Spinal cord (tissue), 10 donors: Measurements from ENCODE around the gene PI16. TPM values are rescaled to one million over a fixed set of nuclear protein-coding genes. Genes with fewer than 3 reads are reported as not detected.
"Not testable (repeated sequence)": the region's sequence is repeated elsewhere in the genome, so short reads cannot be mapped to it uniquely, and the experiment has no call there.

Experiments
- DNase-seq, 6 donors: peaks; one replicate each; pipeline versions ENCODE4 v3.0.0 to v3.0.0-alpha.2; 2013 to 2015; ENCODE audit warnings: low spot score in 6 of 6, low read depth in 4 of 6
- H3K27ac ChIP-seq: one replicate; pipeline ENCODE4 v1.5.1; 2013; ENCODE audit warnings: low read depth, low read length, control low read depth
- H3K27me3 ChIP-seq: one replicate; pipeline ENCODE4 v1.6.1; 2013; ENCODE audit warnings: low read length; ENCODE audit not compliant: control insufficient read depth, insufficient read depth
- H3K36me3 ChIP-seq: one replicate; pipeline ENCODE4 v1.6.1; 2013; ENCODE audit warnings: low read length; ENCODE audit not compliant: control insufficient read depth, insufficient read depth
- H3K4me1 ChIP-seq: one replicate; pipeline ENCODE4 v1.6.1; 2013; ENCODE audit warnings: low read length; ENCODE audit not compliant: control insufficient read depth, insufficient read depth
- H3K4me3 ChIP-seq: one replicate; pipeline ENCODE4 v1.5.1; 2013; ENCODE audit warnings: low read depth, low read length, control low read depth
- H3K9me3 ChIP-seq: one replicate; pipeline ENCODE4 v1.6.1; 2013; ENCODE audit warnings: low read length; ENCODE audit not compliant: control insufficient read depth, insufficient read depth
- WGBS: methylation state at CpG from one replicate; pipeline ENCODE4 v1.1.5; 2013; ENCODE audit warnings: missing lambda C conversion rate; ENCODE audit not compliant: insufficient coverage; 5-methylcytosine and 5-hydroxymethylcytosine counted together
- polyA plus RNA-seq, 2 donors: library from polyadenylated mRNA; unstranded; fragments of 120-200 nt; gene quantifications; one replicate each; pipeline ENCODE4 v1.2.1, GENCODE V29; 2013; ENCODE audit not compliant: insufficient read length in 2 of 2
- total RNA-seq, 2 donors: library from RNA; depleted of rRNA in 1 of 2; stranded (reverse); fragments of 120-200 nt in 1 of 2; fragments of >200 nt in 1 of 2; gene quantifications; one replicate each; pipeline versions ENCODE4 v1.2.3 to v1.2.4, GENCODE V29; 2013 to 2014
- donor health status: healthy.

Gene PI16
- total and polyA plus RNA-seq, 4 donors, result 22.7 to 47.4 (median 29.2) TPM

- Histone ChIP-seq H3K9me3 (no peaks in the 10 kb centered on the region), H3K27ac (no peak overlapping the region), H3K27me3 (no peaks in the 10 kb centered on the region), H3K36me3 (no peaks in the 10 kb centered on the region), H3K4me1 (no peaks in the 10 kb centered on the region), H3K4me3 (no peak overlapping the region)
- WGBS, result 98% methylated on average over 5 of the region's 5 CpGs
- no peak for DNase-seq
Observed at GRCh38 chr6:36936824-36937223, 17.7 kb upstream of the PI16 start.

DNA sequence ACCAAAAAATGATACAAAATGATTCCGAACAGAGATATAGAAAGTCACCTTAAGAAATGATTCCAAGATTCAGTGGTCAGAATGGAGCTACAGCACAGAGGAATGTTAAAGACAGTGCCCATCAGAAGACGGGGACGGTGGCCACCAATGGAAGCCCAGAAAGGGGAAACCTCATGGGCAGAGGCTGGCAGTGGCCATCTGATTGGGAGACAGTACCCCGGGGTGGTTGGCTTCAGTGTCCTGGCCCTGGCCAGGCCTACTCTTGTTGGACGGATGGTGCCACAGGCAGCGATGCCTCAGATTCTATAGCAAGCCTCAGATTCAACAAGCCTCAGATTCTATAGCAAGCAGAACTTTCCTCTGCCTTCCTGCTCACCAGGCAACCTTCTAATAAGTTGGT lies 16.6 kb upstream of the PI16 start:
- no peaks in the 10 kb centered on the region for H3K9me3 ChIP-seq
- 96% methylated on average over 6 of the region's 6 CpGs for WGBS
- no peak for DNase-seq
- no peak overlapping the region for H3K4me3 ChIP-seq
- no peaks in the 10 kb centered on the region for H3K27me3 ChIP-seq
- H3K36me3 ChIP-seq, result no peaks in the 10 kb centered on the region
- H3K4me1 ChIP-seq, result no peaks in the 10 kb centered on the region
- no peak overlapping the region for H3K27ac ChIP-seq

DNA sequence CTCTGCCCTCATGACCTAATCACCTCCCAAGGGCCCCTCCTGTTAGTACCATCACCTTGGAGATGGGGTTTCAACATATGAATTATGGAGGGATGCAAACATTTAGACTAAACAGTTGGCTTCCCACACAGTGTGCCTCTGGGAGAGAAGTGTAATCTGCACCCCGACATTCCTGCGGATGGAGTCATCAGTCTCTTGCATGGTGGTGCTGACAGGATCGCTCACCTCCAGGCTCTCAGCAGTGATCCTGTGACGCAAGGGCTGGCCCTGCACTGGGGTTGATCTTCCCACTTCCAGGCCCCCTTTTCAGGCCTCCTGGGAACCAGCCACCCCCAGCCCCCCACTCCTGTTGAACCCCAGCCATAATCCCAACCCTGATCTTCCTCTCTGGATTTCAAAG lies 16.0 kb upstream of the PI16 start:
- Histone ChIP-seq H3K36me3 (no peaks in the 10 kb centered on the region), H3K9me3 (no peaks in the 10 kb centered on the region), H3K4me1 (no peaks in the 10 kb centered on the region), H3K27me3 (no peaks in the 10 kb centered on the region), H3K4me3 (no peak overlapping the region), H3K27ac (no peak overlapping the region)
- DNase-seq, result no peak
- 88% methylated on average over 4 of the region's 4 CpGs for WGBS

DNA sequence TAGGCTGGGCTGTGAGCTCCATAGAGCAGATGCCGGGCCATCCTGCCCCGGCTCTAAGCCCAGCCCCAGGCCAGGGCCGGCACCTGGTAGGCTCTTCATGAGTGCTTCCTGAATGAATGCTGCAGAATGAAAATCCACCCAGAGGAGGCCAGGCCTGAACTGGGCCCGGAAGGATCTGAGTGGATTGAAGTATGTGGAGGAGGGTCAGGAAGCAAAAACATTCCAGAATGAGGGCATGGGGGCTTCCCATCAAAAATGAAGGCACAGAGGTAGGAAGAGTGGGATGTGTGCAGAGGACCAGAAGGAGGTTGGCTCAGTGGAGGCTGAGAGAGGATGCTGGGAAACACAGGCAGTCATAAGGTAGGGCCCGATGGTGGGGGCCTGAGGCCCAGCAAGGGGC lies 15.5 kb upstream of the PI16 start:
- not testable (repeated sequence) for H3K36me3 ChIP-seq, H3K27ac ChIP-seq, H3K4me3 ChIP-seq, H3K27me3 ChIP-seq, H3K4me1 ChIP-seq, DNase-seq, H3K9me3 ChIP-seq
- 98% methylated on average over 3 of the region's 5 CpGs for WGBS

GRCh38 chr6:36940027-36940426 lies 14.5 kb upstream of the PI16 start:
- no peaks in the 10 kb centered on the region for H3K36me3 ChIP-seq
- no peak for DNase-seq
- no peaks in the 10 kb centered on the region for H3K4me1 ChIP-seq
- H3K9me3 ChIP-seq, result no peaks in the 10 kb centered on the region
- H3K27me3 ChIP-seq, result no peaks in the 10 kb centered on the region
- no peak overlapping the region for H3K4me3 ChIP-seq
- WGBS, result 84% methylated on average over 9 of the region's 10 CpGs
- H3K27ac ChIP-seq, result no peak overlapping the region

DNA sequence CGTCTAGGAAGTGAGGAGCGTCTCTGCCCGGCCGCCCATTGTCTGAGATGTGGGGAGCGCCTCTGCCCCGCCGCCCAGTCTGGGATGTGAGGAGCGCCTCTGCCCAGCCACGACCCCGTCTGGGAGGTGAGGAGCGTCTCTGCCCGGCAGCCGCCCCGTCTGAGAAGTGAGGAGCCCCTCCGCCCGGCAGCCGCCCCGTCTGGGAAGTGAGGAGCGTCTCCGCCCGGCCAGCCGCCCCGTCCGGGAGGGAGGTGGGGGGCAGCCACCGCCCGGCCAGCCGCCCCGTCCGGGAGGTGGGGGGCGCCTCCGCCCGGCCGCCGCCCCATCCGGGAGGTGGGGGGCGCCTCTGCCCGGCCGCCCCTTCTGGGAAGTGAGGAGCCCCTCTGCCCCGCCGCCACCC lies 13.0 kb upstream of the PI16 start:
- not testable (repeated sequence) for DNase-seq, H3K36me3 ChIP-seq, H3K9me3 ChIP-seq, H3K27ac ChIP-seq, H3K4me3 ChIP-seq, H3K27me3 ChIP-seq, H3K4me1 ChIP-seq
- 75% methylated on average over 2 of the region's 40 CpGs for WGBS

GRCh38 chr6:36942329-36942728 lies 12.2 kb upstream of the PI16 start:
- not testable (repeated sequence) for DNase-seq, H3K4me3 ChIP-seq, H3K4me1 ChIP-seq, H3K36me3 ChIP-seq, H3K9me3 ChIP-seq, H3K27me3 ChIP-seq, H3K27ac ChIP-seq
- no CpG with 5 or more reads among the region's 2 CpGs for WGBS

DNA sequence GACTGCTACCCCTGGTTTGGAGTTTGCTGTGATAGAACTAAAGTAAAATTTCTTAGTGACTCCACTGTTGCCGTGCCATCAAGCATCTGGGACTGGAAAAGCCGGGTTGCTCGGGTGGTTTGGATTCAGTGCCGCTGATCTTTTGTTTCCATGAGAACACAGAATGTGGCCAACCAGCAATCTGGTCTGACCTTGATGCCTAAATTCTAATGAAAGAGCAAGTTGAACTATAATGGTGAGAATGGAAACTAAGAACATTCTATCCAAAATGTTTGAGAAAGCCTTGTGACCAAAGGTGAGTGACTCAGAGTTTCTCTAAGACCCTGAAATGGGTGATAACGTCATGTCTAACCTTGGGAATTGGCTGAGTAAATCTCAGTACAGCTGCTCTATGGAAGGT lies 9.9 kb upstream of the PI16 start:
- H3K4me3 ChIP-seq, result no peak overlapping the region
- 32% methylated on average over 4 of the region's 5 CpGs for WGBS
- no peaks in the 10 kb centered on the region for H3K27me3 ChIP-seq
- DNase-seq, result no peak
- H3K36me3 ChIP-seq, result no peaks in the 10 kb centered on the region
- no peak overlapping the region for H3K27ac ChIP-seq
- peaks cover 4% of the 10 kb centered on the region for H3K4me1 ChIP-seq
- no peaks in the 10 kb centered on the region for H3K9me3 ChIP-seq

DNA sequence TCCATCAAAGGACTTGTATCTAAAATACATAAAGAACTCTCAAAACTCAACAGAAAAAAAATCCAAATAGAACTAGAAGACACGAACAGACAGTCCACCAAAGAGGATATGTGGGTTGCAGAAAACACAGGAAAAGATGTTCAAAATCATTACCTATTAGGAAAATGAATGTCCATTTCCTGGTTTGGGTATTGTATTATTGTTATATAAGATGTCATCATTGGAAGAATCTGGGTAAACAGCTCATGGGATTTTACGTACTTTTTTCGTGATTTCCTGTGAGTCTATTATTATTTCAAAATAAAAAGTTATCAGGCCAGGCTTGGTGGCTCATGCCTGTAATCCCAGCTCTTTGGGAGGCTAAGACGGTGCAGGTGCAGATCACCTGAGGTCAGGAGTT lies 9.2 kb upstream of the PI16 start:
- Histone ChIP-seq H3K9me3 (no peaks in the 10 kb centered on the region), H3K27ac (no peak overlapping the region), H3K4me3 (no peak overlapping the region), H3K36me3 (no peaks in the 10 kb centered on the region), H3K27me3 (no peaks in the 10 kb centered on the region), H3K4me1 (peaks cover 4% of the 10 kb centered on the region)
- no peak for DNase-seq
- 100% methylated on average over 1 of the region's 4 CpGs for WGBS

DNA sequence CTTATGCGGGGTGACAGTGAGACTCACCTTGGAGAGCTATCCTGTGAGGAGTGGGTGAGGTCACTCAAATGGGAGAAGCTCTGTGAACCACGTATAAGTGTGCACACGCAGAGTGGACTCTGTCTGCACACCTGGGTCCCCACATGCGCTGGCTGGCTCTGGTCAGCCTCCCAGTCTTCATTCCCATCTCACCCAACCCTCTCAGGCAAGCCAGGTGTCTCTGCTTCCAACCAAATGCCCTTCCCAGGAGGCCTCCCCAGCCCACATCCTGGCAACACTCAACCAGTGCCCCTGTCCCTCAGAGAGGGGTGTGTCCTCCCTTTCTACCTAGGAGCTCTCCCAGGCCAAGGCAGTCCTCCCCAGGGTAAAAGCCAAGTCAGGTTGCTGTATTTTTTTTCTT lies 8.0 kb upstream of the PI16 start:
- H3K27ac ChIP-seq, result no peak overlapping the region
- H3K36me3 ChIP-seq, result no peaks in the 10 kb centered on the region
- 89% methylated on average over 3 of the region's 4 CpGs for WGBS
- peaks cover 4% of the 10 kb centered on the region for H3K4me1 ChIP-seq
- no peaks in the 10 kb centered on the region for H3K9me3 ChIP-seq
- no peak for DNase-seq
- no peak overlapping the region for H3K4me3 ChIP-seq
- H3K27me3 ChIP-seq, result no peaks in the 10 kb centered on the region
